ELR (cell line): ENCODE measurements around the gene TMCO6.
"Not testable (repeated sequence)": the region's sequence is repeated elsewhere in the genome, so short reads cannot be mapped to it uniquely, and the experiment has no call there.

Source experiments
- DNase-seq: peaks from one replicate; pipeline ENCODE4 v3.0.0-alpha.2; 2015; ENCODE audit warnings: low read depth

Gene TMCO6

DNA sequence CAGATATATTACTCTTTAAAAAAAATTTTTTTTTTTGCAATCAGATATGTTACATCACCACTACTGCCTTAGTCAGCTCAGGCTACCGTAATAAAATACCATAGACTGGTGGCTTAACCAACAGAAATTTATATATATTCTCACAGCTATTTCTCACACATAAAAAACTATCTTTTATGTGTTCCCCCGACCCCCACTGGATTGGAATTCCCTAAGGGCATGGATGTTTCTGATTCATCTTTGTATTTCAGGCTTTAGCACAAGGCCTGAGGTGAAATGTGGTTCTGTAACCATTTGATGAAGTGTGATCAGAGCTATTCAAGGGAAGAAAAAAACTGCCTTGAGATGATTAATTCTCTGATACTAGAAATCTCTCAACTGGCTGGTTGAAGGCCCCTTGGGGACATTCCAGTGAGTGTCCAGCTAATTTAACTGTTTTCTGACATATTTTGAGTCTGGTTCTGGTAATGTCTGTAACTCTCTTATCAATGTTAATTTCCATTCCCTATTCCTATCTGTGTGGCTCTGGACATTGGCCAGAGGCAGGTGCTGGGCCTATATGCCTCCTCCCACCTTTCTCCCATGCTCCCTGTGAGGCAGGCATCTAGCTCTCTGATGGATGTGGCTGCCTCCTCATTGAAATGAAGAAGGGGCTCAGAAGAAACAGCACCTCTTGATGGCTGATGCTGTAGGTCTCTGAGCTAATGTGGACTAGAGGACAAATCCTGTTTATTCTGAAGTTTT lies 8.8 kb upstream of the TMCO6 start:
- peak; percentile 75 for DNase-seq

DNA sequence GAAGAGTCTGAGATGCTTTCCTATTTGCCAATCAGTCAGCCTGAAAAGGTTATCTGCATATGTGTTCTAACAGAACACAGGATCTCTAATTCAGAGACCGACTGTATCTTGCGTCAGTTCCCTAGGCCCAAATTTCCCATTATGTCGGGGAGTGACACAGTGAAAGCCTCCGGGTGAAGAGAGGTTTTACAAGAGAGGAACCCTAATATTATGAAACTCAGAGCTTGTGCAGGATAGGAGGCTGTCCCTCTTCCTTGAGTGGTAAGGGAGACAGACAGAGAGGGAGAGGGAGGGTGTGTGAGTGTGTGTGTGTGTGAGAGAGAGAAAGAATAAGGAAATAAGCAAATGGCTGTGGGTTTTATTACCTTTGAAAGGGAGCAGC lies 8.2 kb upstream of the TMCO6 start:
- no peak for DNase-seq

DNA sequence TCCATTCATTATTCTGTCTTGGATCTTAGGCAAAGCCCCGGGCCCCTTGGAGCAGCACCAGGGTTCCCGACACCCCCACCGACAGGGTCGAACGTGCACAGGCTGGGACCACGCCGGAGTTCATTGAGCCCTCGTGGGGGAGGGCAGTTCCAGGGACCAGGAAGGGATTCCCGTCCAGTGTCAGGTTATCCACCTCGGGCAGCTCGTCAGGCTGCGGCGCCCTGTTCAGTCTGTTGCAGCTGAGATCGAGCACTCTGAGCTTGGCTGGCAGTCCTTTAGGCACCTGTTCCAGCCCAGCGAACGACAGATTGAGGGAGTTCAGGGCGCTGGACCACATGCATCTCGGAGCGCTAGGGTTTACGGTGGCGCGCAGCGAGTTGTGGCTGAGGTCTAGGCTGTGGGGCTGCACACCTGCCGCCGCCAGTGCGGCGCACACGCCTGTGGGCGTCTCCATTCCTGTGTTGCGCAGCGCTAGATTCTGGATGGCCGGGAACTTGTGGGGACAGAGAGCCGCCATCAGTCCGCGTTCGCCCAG lies 7.4 kb upstream of the TMCO6 start:
- DNase-seq, result no peak

DNA sequence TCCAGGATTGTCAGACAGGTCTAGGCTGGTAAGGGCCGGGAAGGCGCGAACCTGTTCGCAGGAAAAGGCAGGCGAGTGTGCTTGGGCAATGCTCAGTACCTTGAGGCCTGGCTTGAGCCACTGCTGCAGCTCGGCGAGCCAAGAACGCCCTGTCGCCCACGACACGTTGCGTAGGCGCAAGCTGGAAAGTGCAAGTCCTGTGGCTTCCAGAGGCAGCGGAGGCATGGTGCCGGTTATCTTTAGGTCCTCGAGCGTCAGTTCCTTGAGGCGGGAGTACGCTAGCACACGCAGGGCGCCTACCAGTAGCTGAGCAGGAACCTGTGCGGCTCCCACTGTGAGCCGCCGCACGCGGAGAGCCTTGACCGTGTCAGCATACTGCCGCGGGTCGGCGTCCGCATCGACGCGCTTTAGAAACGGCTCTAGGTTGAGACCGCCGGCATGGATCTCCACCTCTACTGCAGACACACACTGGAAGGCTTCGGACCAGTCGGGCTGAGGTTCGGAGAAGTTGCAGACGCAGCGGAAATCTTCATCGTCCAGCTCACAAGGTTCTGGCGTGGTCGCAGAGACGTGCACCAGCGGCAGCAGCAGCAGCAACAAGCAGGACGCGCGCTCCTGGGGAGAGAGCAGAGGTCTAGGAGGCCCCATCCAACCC lies 6.8 kb upstream of the TMCO6 start:
- peak; percentile 69 for DNase-seq

DNA sequence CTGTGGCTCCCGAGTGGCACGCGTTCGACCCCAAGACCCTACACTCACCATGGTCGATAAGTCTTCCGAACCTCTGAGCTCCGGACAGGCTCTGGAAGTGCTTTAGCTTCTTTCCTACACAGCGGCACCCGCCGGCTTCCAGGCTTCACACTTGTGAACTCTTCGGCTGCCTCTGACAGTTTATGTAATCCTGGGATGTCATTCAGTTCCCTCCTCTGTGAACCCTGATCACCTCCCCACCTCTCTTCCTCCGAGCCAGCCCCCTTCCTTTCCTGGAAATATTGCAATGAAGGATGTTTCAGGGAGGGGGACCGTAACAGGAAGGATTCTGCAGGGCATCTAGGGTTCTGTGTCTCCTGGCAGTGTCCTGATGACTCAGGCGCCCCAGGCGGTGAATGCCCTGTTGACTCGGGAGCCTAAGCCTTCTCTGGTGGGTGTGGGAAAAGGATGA lies 6.2 kb upstream of the TMCO6 start, which contains the start of gene CD14:
Gene CD14, minus strand, starts transcription at position 155 of the 451 bp plus-strand sequence. Its CDS starts 104 bp downstream, at position 51.
- DNase-seq, result peak; percentile 91

DNA sequence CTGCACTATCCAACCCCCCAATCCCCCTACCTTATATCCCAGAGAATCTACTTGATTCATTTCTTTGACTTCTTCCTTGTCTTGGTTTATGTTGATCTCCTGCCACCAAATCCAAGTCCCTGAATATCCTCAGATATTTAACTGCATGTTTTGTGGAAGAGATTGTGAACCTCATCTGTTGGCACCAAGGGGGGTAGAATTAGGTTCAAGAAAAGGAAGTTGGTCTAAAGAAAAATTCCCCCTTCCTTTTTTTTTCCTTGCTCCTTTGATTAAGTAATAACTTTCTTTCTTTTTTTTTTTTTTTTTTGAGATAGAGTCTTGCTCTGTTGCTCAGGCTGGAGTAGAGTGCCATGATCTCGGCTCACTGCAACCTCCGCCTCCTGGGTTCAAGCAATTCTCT lies 5.8 kb upstream of the TMCO6 start:
- DNase-seq, result peak; percentile 8

DNA sequence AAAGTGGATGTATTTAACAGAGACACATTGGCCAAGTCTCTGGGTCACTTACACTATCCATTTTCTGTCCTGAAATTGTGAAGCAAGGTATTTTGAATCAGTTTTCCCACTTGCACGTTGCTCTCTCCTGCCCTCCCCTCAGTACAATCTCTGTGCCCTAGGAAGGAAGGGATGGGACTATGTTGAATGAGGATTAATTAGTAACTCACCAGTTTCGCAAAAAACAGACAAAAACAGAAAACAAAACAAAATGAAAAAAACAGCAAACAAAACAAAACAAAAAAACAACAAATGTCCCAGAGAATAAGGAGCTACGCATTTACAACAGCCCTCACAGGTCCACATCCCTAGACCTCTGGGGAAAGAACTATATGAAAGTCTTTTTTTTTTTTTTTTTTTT lies 5.1 kb upstream of the TMCO6 start:
- DNase-seq, result no peak

DNA sequence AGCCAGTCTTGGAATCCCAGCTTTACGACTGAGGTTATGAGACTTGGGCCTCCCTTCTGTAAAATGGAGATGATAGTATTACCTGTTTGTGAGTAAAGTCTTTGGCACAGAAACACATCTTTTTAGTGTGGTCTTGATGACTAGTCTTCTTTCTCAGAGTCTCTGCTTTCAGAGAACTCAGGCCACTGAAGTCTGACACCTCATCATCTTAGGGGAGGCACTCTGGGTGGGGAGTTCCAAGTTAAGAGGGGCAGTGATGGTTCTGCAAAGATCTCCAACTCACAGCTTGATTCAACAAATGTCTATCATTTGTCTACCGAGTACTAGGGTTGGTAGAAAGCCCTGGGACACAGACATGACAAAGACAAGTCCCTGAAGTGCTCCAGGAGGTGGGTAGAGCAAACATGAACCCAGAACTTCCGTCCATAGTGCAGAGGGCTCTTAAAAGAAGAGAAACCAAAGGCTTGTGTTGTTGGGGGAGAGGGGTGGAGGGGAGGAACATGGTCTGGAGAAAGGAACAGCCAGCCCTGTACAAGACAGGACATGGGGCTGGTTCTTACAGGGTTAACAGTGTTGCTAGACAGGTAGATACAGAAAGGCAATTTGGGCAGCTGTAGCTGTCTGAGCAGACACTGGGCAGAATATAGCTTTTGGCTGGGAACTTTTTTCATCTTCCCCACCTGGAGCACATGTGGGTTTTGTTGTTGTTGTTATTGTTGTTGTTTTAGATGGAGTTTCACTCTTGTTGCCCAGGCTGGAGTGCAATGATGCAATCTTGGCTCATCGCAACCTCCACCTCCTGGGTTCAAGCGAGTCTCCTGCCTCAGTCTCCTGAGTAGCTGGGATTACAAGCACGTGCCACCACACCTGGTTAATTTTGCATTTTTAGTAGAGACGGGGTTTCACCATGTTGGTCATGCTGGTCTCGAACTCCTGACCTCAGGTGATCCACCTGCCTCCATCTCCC lies 3.7 kb upstream of the TMCO6 start:
- DNase-seq, result no peak

DNA sequence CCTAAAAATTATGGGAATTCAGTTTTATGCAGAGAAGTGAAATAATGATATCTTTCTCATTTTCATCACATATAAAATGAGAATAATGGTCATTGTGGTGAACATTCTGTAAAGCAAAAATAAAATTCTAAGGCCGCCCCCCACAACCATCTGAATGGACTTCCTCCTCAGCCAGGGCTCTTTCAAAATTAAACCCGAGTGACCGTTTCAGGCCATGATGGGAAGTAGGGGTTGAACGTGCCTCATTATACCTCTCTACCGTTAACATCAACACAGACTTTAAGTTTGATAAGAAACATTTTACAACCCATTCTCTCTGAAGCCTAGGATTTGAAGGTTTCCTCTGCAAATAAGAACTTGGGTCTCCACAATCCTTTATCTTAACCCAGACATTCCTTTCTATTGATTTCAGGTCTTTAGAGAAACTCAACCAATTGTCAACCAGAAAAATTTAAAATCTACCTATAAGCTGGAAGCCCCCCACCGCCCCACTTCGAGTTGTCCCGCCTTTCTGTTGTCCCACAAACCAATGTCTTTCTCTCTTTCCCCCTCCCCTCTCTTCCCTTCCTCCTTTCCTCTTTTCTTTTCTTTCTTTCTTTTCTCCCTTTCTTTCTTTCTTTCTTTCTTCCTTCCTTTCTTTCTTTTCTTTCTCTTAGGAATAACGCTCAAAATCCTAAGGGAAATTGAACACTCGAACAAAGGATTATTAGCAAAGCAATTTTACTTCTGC lies 1.7 kb upstream of the TMCO6 start:
- no peak for DNase-seq

DNA sequence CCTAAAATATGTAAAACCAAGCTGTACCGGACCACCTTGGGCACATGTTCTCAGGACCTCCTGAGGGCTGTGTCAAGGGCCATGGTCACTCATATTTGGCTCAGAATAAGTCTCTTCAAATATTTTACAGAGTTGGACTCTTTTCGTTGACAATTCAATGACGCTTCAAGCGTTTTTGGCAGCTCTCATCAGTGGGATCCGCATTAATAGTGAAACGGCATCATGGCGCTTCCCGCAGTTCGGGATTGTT lies 428 bp upstream of the TMCO6 start:
- DNase-seq, result not testable (repeated sequence)

DNA sequence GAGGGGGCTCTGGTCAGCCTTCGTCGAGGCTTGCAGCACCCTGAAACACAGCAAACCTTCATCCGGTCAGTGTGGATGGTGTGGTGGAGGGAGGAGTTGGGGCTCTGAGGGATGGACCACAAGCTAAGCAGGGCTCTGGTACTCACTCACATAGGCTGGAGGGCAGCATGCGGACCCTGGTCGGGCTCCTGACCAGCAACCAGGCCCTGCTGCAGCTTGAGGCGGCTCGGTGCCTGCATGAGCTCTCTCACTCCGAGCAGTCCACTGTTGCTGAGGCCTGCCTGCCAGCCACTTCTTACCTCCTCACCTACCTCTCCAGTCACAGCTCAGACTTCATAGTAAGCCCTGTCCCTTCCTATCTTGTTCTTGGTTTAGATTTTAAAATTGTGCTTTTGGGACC lies 2.5 kb downstream of the TMCO6 start:
- DNase-seq, result no peak

DNA sequence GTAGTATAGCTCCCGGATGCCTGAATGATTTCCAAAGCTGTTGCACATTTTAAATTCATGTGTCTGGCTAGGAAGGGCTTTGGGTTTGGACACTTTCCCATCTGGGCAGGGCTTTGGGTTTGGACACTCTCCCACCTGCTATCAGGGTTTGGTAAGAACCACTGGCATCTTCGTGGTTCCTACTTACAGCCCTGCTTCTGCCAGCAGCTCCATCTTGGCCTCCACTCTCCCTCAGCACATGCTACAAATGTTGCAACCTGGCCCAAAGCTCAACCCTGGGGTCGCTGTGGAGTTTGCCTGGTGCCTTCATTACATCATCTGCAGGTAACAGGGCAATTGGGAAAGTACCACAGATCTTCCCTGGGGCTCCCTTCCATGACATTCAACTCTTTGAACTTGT lies 3.5 kb downstream of the TMCO6 start:
- DNase-seq, result no peak

DNA sequence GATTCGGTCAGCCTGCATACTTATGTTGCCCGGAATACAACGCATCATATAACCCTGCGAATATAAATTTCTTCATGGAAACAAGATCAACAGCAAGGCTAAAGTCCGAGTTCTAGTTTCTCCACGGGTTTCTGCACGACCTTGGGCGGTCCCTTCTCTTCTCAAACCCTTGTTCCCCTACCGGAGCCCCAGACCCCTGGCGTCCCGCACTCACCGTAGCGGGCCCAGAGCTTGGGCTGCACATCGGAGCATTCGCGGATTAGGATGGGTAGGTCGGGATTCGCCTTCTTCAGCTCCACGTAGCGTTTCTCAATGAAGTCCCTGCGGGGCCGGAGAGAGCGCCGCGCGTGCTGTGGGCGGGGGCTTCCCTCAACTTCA lies 7.8 kb downstream of the TMCO6 start:
- DNase-seq, result peak; percentile 17

DNA sequence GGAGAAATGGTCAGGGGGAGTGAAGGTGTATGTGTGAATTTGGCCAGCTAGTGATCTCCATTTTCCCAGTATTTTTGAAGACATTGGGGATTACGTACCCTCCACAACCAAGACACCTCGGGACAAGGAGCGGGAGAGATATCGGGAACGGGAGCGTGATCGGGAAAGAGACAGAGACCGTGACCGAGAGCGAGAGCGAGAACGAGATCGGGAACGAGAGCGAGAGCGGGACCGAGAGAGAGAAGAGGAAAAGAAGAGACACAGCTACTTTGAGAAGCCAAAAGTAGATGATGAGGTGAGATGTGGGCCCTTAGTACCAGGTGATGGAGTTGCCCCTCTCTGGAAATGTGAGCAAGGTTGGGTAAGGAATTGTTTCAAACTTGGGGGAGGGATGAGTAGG lies 19.6 kb downstream of the TMCO6 start:
- no peak for DNase-seq

DNA sequence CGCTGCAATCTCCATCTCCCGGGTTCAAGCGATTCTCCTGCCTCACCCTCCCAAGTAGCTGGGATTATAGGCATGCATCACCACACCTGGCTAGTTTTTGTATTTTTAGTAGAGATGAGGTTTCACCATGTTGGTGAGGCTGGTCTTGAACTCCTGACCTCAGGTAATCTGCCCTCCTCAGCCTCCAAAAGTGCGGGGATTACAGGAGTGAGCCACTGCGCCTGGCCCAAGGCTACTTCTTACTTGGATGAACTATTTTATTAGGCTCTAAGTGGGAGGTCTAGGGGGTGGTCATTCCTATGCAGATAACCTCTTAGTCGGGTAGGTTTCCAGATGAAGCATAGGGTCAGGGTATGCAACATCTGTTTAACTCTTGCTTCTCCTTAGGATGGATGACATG lies 21.1 kb downstream of the TMCO6 start:
- DNase-seq, result not testable (repeated sequence)

DNA sequence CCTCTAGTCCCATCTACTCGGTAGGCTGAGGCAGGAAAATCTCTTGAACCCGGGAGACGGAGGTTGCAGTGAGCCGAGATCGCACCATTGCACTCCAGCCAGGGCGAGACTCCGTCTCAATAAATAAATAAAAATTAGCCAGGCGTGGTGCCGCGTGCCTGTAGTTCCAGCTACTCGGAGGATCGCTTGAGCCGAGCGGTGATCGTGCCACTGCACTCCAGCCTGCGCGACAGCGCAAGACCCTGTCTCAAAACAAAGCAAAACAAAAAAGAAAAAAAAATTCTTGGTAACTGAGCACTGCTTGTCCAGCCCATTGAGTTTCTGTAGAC lies 24.7 kb downstream of the TMCO6 start:
- no peak for DNase-seq

DNA sequence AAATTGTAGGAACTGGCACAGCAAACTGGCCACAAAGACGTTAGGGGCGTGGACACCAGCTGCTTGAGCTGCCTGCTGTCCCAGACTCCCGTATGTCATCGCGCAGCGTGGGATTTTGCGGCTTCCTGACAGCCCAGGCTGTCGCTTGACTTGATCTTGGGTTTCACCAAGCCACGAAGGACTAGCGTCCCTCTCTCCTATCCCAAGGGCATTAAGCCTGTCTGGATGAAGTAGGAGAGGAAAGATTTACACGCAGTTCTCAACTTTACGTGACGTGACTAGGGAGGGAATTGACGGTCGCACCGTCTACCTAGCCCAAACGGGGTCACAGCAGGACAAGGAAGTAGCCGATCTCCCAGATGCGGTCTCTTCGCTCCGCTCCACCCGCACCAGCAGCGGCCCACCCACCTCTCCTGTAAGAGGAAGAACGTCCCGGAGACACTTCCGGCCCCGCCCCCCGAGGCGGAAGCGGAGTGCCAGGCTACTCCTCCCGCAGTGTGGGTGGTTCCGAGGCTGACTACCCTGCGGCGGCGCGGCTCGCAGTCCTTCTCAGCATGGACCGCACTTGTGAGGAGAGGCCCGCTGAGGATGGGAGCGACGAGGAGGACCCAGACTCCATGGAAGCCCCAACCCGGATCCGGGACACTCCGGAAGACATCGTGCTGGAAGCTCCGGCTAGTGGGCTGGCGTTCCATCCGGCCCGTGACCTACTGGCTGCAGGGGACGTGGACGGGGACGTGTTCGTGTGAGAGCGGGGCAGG lies 25.3 kb downstream of the TMCO6 start, which contains the start of gene WDR55:
Gene WDR55, plus strand, starts transcription at position 546 of the 761 bp plus-strand sequence. Its CDS starts 9 bp downstream, at position 555.
- DNase-seq, result peak; percentile 96

DNA sequence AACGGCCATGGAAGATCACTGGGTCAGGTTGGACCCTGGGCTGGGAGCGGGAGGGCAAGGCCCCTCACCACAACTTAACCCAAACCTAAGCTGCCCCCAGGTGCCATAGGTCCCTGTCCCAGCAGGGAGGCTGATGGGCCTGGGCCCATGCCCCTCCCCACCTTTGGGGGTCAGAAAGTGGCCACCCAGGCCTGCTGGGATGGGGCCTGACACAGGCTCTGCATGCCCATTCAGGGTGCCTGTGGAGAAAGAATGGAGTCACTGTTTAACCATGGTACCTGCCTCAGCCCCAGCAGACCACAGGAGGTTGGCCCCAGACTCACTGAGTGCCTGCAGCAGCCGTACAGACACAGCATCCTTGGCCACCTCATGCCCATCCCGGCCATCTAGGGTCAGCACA lies 31.8 kb downstream of the TMCO6 start:
- not testable (repeated sequence) for DNase-seq

DNA sequence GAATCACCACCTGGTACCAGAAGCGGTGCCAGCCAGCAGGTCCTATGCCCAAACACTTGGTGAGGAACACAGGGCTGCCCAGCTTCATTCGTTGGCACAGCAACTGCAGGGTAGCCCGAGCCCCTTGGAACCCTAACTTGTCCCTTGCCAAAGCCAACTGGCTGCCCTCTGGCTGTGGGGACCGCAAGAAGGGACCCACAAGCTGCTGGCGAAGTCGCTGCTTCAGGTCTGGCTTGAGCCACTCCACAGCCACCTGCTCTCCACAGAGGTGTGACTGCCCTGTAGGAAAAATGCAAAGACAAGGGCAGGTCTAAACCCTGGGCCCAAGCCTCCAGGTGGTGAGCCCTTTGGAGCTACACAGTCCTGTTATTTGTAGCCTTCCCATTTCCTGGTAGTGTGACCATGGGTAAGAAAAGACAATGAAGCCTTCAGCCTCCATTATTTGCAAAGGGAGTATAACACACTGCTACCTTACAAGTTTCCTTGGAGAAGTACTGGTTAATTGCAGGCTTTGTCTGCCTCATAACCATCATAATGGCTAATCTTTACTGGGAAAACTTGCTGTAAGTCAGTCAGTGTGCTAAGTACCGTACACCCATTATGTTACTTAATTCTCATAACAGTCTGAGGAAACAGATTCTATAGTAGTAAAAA lies 32.3 kb downstream of the TMCO6 start:
- DNase-seq, result no peak

DNA sequence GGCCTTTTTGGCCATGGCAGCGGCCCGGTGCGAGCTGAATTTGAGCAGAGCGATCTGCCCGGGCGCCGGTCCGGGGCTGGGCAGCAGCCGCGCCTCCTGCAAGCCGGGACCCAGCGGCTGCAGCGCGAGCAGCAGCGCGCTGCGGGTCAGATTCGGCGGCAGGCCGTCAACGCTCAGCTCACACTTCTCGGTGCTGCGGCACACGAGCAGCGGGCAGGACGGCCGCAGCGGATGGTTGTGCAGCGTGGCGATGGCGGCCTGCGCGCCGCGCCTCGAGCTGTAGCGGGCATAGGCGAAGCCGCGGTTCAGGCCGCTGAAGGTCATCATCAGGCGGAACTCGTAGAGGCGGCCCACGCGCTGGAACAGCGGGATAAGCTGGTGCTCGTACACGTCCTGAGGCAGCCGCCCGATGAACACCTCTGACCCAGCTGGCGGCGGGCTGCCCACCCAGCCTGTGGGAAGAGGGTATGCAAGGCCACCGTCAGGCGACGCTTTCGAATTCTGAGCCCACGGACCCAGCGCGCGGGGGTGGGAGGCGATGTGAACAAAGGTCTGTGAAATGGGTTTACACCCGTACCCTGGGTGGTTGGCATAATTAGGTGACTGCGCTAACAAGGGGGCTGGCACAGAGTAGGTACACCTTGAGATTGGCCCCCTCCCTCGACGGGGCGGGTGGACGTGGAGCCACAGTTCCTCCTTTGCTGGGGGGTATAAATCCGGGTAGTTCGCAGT lies 33.4 kb downstream of the TMCO6 start:
- peak; percentile 57 for DNase-seq
